Thoracic aorta (tissue), 2 donors: ENCODE data around the gene RNF181. TPM values are rescaled to one million over a fixed set of nuclear protein-coding genes. Genes with fewer than 3 reads are reported as not detected.

ENCODE experiments used
- ATAC-seq: fragments of 150-250 bp; one replicate; pipeline ENCODE4 v1.8.0; 2017; ENCODE audit warnings: low read depth; ENCODE audit not compliant: insufficient number of reproducible peaks, low FRiP score
- DNase-seq: peaks from one replicate; pipeline ENCODE4 v3.0.0-alpha.2; 2020; ENCODE audit warnings: low spot score
- H3K27ac ChIP-seq, 2 donors: fragments of 200-600 bp; sonication (generic); 1 replicate in 1 of 2; 2 replicates in 1 of 2; pipeline ENCODE4 v1.5.1; 2016; ENCODE audit warnings: mild to moderate bottlenecking in 2 of 2, moderate library complexity in 2 of 2
- H3K27me3 ChIP-seq: fragments of 200-600 bp; sonication (generic); replicated peaks from 2 replicates; pipeline ENCODE4 v1.6.0; 2016; ENCODE audit warnings: mild to moderate bottlenecking; ENCODE audit not compliant: insufficient read depth
- H3K36me3 ChIP-seq: fragments of 200-600 bp; sonication (generic); one replicate; pipeline ENCODE4 v1.5.1; 2016
- H3K4me1 ChIP-seq, 2 donors: fragments of 200-600 bp; sonication (generic); 1 replicate in 1 of 2; 2 replicates in 1 of 2; pipeline versions ENCODE4 v1.5.1 to v1.6.0; 2016; ENCODE audit warnings: low read depth in 2 of 2, mild to moderate bottlenecking in 1 of 2; ENCODE audit not compliant: control insufficient read depth in 1 of 2
- H3K4me3 ChIP-seq: fragments of 200-600 bp; sonication (generic); 2 replicates; pipeline ENCODE4 v1.5.1; 2016; ENCODE audit warnings: mild to moderate bottlenecking
- H3K9me3 ChIP-seq: fragments of 200-600 bp; sonication (generic); 2 replicates; pipeline ENCODE4 v1.5.1; 2016
- total RNA-seq, 2 donors: library from RNA; depleted of rRNA; stranded (reverse); fragments of >200 nt; gene quantifications; one replicate each; pipeline versions ENCODE4 v1.1.0 to v1.2.3, GENCODE V29; 2016
- TF ChIP-seq, protein P1 (sequence below): fragments of 200-600 bp; sonication (generic); IDR thresholded peaks from one replicate; pipeline ENCODE4 v1.5.1; 2019; ENCODE audit warnings: antibody characterized with exemption

Gene RNF181
- total RNA-seq, 2 donors from 2014 or later, result 107 to 124 TPM

GRCh38 chr2:85549095-85549494, 46.5 kb upstream of the RNF181 start:
- no peak overlapping the region for H3K27ac ChIP-seq

DNA sequence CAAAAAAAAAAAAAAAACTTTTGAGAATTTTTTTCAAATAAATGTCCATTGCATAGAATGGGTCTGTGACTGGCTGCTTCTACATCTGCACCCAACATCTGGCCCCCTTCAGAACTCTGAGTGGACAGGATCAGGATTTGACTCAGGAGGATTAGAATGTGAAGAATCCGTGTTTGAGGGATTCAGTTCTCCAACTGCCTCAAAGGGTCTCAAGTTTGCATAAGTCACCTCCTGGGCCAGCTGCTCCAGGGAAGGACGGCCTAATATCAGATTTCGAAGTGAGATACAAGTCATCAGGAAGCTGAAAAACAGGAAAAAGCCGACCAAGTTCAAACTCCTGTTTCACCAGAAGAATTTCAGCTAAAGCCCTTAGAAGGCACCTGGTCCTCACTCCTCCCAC, 45.7 kb upstream of the RNF181 start:
- Histone ChIP-seq H3K27ac (no peak overlapping the region), H3K4me1 (no peaks in the 10 kb centered on the region), H3K27me3 (no peaks in the 10 kb centered on the region), H3K9me3 (no peaks in the 10 kb centered on the region), H3K4me3 (no peak overlapping the region), H3K36me3 (peaks cover 37% of the 10 kb centered on the region)
- TF ChIP-seq, protein P1, sequence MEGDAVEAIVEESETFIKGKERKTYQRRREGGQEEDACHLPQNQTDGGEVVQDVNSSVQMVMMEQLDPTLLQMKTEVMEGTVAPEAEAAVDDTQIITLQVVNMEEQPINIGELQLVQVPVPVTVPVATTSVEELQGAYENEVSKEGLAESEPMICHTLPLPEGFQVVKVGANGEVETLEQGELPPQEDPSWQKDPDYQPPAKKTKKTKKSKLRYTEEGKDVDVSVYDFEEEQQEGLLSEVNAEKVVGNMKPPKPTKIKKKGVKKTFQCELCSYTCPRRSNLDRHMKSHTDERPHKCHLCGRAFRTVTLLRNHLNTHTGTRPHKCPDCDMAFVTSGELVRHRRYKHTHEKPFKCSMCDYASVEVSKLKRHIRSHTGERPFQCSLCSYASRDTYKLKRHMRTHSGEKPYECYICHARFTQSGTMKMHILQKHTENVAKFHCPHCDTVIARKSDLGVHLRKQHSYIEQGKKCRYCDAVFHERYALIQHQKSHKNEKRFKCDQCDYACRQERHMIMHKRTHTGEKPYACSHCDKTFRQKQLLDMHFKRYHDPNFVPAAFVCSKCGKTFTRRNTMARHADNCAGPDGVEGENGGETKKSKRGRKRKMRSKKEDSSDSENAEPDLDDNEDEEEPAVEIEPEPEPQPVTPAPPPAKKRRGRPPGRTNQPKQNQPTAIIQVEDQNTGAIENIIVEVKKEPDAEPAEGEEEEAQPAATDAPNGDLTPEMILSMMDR, result no peak
- DNase-seq (no peak), ATAC-seq (no peak)

More at GRCh38 chr2:85549095-85549494, 46.5 kb upstream of the RNF181 start:
- H3K9me3 ChIP-seq, result no peaks in the 10 kb centered on the region
- no peak for ATAC-seq
- peaks cover 0 to 6% of the 10 kb centered on the region in 2 donors for H3K4me1 ChIP-seq
- TF ChIP-seq, protein P1, result no peak
- no peak for DNase-seq
- H3K27me3 ChIP-seq, result no peaks in the 10 kb centered on the region
- H3K36me3 ChIP-seq, result peaks cover 38% of the 10 kb centered on the region
- no peak overlapping the region for H3K4me3 ChIP-seq

- no peak overlapping the region for H3K27ac ChIP-seq
- H3K4me1 ChIP-seq, result no peaks in the 10 kb centered on the region
- no peak overlapping the region for H3K4me3 ChIP-seq
- no peak for ATAC-seq
- peaks cover 42% of the 10 kb centered on the region for H3K36me3 ChIP-seq
- DNase-seq, result no peak
- H3K27me3 ChIP-seq, result no peaks in the 10 kb centered on the region
- no peaks in the 10 kb centered on the region for H3K9me3 ChIP-seq
- TF ChIP-seq, protein P1, result no peak
Measured at GRCh38 chr2:85550486-85550885, 45.1 kb upstream of the RNF181 start.

DNA sequence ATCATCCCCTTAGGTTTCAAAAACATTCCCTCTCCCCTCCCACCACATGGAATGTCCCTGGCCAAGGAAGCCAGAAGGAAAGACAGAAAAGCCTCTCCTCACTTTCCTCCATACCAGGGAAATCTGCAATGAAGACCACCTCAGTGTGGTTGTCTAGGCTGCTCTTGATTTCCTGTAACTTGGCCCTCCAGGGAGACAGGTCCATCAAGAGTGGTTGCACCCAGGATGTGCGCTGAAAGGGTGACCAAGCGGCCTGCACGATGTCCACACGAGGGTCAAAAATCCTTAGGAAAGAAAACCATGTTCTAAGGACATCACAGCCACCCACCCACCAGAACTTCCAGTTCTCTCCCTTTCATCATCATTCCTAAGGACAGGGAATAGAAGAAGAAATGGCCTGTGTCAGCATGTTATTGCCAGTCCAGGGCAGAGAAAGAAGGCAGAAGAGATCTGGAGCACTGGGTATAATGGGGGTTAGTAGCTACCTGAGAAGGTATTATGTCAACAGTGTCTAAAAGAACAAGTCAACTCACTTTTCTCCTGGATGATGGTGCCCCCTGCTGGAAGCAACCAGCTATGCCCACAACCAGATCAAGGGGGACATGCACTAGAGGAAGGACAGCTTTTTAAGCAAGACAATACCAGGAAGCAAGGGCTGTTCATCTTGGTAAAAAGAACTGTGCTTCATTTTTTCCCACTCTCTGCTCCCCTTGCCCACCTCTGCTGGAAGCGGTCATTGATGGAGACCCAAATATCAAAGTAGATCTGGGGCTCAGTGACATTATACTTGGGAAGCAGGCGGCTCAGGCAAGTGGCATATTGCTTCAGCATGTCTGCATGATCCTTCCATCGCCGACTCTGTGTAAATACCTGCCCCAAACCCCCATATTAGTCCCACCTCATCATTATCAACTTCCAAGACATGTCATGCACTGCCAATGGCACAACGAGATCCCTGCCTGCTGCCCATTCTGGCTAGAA, 43.6 kb upstream of the RNF181 start:
- no peak overlapping the region for H3K27ac ChIP-seq
- DNase-seq (peak; percentile 52), ATAC-seq (peak; percentile 38)

GRCh38 chr2:85553184-85553583, 42.4 kb upstream of the RNF181 start:
- no peak for DNase-seq
- H3K4me1 ChIP-seq, result no peaks in the 10 kb centered on the region
- H3K9me3 ChIP-seq, result no peaks in the 10 kb centered on the region
- peaks cover 42% of the 10 kb centered on the region for H3K36me3 ChIP-seq
- H3K4me3 ChIP-seq, result no peak overlapping the region
- no peak for ATAC-seq
- no peak overlapping the region for H3K27ac ChIP-seq
- TF ChIP-seq, protein P1, result no peak
- H3K27me3 ChIP-seq, result no peaks in the 10 kb centered on the region

More for the DNA sequence above, 43.6 kb upstream of the RNF181 start:
- H3K4me3 ChIP-seq, result no peak overlapping the region
- H3K9me3 ChIP-seq, result no peaks in the 10 kb centered on the region
- no peaks in the 10 kb centered on the region for H3K4me1 ChIP-seq
- peaks cover 42% of the 10 kb centered on the region for H3K36me3 ChIP-seq
- TF ChIP-seq, protein P1, result peak; percentile 93
- H3K27me3 ChIP-seq, result no peaks in the 10 kb centered on the region
